ENCODE results near the gene CRY2. TPM values are rescaled to one million over a fixed set of nuclear protein-coding genes. Genes with fewer than 3 reads are reported as not detected.

Gene CRY2
- total and polyA plus RNA-seq, 2 of the 8 experiments (the other 6 are each of a cell fraction or from before 2014, with no cell fraction given): 8.0 to 9.4 TPM

GRCh38 chr11:45917286-45917622 is 70.0 kb downstream of the CRY2 start (continued):
- TF ChIP-seq POU5F1 (IDR thresholded peaks at IDR 0.05; ENCODE audit: low read depth, low read length) (no peak), SRF (IDR thresholded peaks at IDR 0.05; ENCODE audit: low read depth, low read length) (no peak), KDM5A (IDR thresholded peaks at IDR 0.05; ENCODE audit: low read length) (no peak), NANOG (IDR thresholded peaks at IDR 0.05; ENCODE audit: insufficient read depth, low read depth, low read length, poor library complexity, severe bottlenecking) (no peak)

Measured in H1 (cell line).